ENCODE measurements around the gene NRXN2.

Gene NRXN2

DNA sequence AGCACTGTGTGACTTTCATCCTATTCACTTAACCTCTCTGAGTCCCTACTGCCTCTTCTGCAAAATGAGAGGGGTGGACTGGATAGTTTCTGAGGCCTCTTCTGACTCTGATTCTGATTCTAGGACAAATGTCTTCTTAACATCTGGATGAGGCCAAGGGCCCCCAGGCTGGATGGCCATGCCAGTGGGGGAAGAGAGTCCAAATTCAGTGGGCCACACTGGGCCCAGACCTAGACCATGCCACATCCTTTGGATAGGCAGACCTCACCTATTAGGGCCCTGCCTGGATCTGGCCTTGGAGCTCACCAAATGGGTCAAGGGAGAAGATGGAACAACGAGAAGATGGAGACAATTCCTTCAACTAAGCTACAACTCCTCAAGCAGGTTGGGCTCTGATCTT, 24.6 kb downstream of the NRXN2 start:
- DNase-seq (ENCODE audit: low read depth, low spot score): no peak

DNA sequence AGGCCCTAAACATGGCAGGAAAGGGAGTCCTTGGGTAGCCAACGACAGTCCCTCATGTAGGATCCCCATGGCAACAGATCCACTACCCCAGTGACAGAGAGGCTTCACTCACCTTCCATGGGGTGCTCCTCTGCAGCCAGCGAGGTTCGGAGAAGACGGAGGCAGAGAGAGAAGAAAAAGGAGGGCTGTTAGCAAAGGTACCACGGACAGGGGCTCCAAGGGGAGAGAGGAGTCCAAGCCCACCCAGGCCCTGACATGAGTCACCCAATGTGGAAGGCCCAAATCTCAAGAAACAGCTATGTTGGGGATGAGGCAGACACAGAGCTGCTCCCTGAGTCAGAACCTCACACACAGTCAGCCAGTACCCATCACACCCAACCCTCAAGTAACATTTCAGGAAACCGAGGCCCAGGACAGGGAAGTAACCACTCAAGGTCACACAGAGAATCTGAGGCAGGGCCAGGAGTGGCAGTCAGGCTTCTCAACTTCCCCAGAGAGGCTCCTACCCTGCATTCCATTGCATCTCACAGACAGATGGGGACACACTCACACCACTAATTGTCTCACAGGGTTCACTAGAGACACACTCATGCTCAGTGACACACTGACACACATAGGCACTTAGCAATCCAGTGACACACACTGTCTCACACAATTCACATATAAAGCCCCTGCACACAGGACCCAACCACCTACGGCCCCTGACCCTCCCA, 25.2 kb downstream of the NRXN2 start:
- DNase-seq (ENCODE audit: low read depth, low spot score): no peak

DNA sequence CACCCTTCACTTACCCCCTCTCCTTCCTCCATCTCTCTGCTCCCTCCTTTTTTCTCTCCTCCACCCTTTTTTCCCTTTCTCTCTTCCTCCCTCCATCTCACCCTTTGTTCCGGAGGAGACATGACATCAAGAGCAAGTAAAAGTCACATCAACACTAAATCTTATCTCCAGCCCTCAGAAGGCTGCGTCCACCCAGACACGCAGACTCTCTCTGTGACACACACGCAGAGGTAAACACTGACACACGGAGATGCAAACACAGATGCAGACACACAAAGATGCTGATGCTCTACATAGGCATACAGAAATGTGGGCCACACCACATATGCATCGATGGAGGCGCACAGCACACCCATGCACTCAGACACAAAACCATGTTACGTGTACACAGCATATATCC, 27.0 kb downstream of the NRXN2 start:
- no peak for DNase-seq (ENCODE audit: low read depth, low spot score)

DNA sequence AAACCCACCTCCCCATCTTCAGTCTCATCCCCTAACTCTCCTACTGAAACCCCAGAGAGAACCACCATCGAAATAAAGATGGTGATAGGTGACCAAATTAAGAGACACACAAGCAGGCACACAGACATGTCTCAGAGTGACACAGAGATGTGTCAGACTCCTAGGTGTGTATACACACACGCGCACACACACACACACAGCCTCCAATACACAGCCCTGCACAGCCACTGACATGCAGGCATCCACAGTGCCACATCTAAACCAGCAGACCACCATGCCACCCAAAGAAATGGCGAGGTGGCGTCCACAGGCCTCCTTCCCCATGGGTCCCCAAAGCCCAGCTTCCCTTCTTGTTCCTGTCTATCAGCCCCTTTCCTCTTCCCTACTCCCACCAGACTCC, 27.4 kb downstream of the NRXN2 start:
- no peak for DNase-seq (ENCODE audit: low read depth, low spot score)

DNA sequence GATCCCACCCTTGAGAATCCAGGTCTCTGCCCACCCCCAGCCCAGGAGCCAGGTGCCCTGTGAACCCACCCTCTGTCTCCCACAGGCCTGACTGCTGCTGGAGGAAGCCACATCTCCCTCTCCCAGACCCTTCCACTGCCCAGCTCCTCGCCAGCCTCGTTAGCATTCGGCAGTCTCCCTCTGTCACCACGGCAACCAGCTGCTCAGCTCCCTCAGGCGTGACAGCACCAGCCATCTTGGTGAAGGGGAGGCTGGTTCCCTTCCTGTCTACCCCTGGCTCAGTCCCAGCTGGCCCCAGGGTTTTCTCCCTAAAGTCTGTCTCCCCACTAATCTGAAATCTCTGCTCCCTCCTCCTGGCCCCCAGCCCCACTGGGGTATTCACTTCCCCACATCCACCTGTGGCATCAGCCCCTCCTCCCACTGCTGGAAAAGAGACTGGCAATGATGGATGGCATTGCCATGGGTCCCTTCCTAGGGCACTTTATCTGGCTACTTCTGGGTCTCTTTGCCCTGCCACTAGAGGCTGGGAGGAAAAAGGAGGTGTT, 28.1 kb downstream of the NRXN2 start:
- peak; percentile 30 for DNase-seq (ENCODE audit: low read depth, low spot score)

DNA sequence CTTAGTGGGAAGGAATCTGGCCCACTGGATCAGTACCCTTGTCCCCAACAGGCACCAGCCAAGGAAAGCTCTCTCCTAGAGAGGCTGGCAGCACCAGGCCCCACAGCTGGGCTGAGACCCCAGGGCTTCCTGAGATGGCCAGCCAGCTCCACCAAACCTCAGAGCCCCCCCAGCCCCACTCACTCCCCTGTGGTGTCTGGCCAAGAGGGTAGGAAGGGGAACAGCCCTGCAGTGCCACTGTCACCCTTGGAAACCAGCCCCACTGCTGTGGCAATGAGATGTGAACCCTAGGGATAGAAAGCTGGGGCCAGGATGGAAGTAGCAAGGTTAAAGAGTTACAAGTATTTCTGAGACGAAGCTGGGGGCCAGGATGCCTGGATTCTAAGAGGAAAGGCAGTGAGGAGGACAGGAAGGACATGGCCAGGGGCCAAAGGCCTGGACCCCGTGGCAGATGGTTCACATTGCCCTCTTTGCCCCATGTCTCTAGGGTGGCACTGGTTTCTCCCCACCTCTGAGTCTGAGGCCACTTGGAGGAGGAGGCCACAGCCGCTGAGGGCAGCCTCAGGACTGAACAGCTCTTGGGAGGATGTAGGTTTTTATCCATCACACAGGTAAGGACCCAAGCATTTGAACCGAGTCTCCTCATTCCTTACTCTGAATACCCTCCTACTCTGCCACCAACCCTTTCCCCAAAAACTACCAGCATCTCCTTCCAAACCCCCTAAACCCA, 28.8 kb downstream of the NRXN2 start:
- no peak for DNase-seq (ENCODE audit: low read depth, low spot score)

DNA sequence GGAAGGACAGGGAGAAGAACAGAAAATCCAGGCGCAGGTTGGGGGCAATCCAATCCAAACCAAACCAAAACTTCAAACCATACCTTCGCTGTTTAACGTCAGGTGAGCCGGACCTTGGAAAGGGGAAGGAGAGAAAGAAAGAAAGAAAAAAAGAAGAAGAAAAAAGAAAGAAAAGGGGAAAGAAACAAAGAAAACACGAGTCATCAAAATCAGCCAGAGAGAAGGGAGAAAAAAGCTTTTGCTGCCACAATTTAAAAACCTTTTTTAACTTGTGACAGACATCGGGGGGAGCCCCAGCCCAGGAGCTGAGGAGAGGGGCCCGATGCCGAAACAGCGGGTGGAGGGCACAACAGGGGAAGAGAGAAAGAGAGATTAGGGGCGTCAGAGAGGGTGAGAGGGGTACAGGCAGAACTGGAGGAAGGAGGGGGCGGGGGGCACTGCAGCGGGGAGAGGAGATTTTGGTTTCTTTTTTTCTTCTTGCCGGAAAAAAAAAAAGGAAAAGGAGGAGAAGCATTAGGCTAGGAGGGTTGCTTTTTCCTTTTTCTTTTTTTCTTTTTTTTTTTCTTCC, 30.1 kb downstream of the NRXN2 start:
- no peak for DNase-seq (ENCODE audit: low read depth, low spot score)

DNA sequence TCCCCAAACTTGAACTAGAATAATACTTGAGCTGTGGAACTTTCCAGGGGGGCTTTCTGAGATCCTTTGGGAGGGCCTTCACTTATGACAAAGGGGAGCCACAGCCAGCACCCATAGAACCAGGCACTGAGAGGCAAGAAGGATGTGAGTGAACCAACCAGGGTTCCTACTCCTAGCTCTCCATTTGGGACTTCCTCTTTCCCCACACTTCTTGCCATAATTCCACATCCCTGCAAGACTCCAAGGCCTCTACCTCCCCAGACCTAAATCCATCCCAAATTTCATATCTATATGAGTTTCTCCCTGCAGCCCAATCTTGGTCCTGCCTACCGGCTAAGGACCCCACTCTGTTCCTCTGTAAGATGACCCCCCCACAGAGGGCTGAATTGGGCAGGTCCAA, 31.5 kb downstream of the NRXN2 start:
- no peak for DNase-seq (ENCODE audit: low read depth, low spot score)

DNA sequence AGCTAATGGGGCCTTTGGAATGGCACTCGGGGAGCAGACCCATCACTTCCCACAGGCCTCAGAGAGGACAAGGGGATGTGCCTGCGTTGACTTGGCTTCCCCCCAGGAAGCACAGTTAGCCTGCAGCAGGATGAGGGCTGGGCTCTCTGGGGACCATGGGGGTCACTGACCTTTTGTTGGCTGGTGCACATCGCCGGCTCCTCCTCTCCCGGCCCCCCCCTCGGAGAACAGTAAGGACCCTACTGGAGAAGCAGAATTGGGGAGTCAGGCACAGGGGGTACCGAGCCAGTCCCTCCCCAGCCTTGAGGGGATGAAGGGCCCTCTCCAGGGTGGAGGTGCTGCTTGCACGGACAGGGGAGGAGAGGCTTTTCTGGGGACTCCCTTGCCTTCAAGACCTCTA, 32.8 kb downstream of the NRXN2 start:
- no peak for DNase-seq (ENCODE audit: low read depth, low spot score)

DNA sequence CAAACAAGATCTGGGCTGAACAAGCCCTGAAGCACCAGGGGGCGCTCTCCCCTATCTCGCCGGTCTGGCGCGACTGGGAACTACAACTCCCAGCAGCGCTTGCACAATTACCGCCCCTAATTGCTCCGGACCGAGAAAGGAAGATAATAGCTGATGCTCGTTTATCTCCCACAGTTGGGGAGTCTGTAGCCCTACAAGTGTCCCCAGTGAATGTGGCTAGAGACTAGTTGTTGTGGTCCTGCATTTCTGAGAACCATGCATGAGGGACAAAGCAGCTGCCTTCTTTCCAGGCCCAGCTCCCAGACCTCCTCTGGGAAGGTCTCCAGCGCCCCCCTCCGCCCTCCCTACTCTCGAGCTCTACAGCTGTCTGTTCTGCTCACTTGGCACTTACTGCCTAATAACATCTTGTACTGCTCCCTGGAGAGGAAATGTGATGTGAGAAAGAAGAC, 34.4 kb downstream of the NRXN2 start:
- peak; percentile 93 for DNase-seq (ENCODE audit: low read depth, low spot score)

DNA sequence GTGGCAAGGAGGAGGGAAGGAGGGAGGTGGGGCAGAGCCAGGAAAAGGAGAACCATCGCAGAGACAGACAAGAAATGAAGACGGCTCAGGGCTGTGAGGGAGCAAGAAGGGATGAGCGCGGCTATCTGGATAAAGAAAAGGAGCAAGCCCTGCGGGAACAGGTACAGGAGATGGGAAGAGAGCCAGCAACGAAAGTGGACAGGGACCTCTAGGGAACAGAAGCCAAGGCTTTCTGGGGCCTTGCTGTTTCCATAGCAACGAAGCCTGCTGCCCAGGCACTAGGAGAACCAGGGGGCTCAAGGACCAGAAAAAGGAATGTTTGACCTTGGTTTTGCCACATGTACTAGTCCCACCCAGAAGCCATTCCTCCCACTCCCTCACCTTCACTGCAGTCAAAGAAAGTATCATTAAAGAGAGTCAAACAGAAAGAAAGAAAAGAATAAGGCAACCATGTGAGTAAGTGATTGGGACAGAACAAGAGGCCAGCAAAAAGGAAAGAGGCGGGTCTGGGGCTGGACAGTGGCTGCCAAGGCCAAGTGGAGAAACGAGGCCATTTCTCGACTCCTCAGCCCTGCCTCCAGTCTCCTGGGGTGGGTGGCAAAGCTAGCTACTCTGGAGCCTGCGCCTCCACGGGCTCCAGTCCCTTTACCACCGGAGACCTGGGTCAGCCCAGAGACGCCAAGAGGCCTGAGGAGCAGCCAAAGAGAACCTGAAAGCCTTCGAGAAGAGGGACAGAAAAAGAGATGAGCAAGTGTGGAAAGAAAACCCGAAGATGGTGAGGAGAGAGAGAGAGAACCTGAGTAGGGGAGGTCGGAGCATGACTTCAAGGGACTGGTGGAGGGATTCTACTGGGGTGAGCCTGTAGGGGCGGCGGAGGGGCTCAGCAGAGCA, 35.1 kb downstream of the NRXN2 start:
- DNase-seq (ENCODE audit: low read depth, low spot score): no peak

DNA sequence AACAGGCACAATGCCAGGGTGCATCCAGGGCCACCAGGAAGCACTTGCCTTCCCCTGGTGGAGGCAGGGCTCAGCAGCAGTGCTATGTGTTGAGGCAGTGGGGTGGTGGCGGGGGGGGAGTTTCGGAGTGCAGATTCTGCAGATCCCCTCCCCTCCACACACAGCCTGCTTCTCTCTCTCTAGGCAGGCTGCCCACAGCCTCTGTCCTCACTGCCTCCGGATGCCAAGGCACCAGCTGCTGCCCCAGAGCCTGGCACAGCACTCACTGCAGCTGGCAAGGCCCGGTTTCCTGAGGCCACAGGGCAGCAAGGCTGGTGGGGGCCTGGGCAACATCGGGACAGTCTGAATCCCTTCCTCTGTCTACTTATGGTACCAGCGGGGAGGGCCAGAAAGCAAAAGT, 35.8 kb downstream of the NRXN2 start:
- DNase-seq (ENCODE audit: low read depth, low spot score): no peak

DNA sequence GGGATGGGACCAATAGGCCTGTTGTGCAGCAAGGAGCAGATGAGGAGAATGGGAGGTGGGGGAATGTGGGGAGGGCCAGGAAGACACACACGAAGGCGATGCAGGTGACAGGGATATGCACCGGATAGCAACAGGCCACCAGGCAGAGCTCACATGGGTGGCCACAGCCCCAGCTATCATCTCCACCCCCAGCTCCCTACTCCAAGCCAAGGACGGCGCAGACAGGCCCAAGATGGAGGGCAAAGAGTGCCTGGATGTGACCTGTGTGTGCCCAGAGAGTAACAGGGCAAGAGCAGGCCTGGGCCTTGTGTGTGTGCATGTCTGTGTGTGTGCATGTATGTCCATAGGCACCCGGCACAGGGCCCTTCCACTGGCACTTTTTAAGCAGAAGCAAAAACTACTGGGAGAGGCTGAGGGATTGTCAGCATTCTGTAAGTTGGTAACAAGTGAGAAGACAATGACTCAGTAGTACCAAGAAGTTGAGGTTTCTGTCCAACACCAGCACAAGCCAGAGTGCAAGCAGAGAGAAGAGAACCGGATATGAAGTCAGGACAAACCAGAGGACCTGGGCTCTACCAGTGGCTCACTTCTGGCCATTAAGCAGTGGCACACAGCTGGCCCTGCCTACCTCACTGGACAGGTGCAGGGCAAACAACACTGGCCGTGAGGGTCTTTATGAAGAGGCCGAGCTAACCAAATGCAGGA, 36.4 kb downstream of the NRXN2 start:
- DNase-seq (ENCODE audit: low read depth, low spot score): no peak

DNA sequence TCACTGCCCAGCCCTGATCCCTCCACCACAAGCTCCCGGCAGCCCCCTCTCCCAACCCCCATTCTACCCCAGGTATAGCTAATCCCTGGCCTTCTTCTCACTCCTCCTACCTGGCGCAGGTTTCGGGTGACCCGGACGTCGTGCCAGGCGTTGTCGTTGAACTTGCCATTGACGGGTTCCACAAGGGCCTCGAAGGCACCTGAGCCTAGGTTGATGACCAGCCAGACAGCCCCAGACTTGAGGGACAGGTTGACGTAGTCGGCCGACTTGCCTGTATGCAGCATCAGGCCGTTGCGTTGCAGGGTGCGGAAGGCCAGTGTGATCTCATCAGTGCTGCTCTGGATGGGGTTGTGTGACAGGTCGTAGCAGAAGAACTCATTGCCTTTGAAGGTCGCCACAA, 37.5 kb downstream of the NRXN2 start:
- DNase-seq (ENCODE audit: low read depth, low spot score): no peak

DNA sequence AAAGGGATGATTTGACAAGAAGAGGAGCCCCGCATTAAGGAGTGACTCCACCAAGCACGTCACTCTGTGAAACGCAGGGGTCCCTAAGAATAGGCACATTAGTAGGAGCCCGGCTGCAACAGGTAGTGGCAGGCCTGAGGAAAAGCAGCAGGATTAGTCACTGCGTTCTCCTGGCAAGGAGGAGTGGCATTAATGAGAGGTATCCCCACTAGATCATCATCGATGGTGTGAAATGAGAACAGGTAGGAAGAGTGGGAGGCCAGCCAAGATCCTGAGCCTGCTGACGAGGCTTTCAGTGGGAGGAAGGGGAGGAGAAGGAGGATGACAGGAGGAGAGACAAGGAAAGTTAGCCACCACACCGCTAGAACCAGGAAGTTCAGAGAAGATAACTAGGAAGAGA, 38.6 kb downstream of the NRXN2 start:
- DNase-seq (ENCODE audit: low read depth, low spot score): no peak

DNA sequence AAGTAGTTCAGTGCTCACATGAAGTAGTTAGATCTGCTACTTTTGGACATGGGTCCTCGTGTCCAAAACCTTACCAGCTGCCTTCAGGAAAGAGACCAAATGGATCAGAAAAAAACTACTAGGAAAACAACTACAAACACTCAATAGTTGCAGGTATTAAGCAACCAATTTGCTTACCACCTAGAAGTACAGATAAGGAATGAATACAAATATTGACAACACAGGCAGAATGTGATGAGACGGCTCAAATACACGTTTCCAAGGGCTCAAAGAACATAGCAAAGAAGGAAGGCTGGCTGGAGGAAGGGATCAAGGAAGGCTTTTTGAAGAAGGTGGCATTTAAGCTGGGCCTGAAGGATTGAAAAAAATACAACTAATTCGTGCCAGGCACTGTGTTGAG, 41.8 kb downstream of the NRXN2 start:
- DNase-seq (ENCODE audit: low read depth, low spot score): no peak

DNA sequence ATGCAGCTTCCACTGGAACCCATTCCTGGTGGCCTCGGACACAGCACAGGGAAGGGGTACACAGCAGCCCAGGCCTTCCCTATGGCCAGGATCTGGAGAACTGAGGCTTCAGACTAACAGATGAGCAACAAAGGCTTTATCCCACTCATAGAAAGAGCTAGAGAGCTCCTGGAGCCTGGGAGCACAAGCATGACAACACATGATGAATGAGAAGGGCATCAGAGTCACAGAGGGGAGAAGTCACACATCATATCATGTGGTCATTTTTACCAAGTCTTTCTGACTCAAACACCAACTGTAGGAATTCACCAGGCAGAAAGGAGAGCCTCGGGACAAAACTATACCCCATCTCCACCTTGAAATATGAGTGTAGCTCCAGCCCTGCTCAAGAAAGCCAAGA, 43.2 kb downstream of the NRXN2 start:
- no peak for DNase-seq (ENCODE audit: low read depth, low spot score)

DNA sequence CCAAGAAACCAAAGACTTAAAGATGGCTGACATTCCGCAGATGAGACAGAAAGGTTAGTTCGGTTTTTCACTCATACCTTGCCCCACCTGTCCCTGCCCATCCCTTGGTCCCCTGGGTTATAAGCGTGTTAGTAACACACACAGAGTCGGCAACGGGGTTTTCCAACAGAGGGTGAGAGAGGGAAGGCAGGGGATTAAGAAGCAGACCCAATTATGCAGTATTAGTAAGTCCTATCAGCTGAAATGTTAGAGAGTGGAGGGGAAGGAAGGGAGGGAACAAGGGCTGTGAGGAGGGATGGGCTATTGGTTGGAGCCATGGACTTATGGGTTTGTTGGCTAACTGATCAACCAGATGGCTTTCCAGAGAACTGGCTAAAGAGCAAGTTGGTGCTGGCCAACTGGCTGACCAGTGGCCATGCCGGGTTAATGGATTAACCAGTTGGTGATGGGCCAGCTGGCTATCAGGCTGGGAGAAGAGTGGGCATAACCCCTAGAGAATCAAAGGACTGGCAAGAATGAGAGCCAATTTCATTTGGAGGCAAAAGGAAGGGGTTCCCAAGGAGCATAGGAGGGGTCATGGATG, 45.5 kb downstream of the NRXN2 start:
- DNase-seq (ENCODE audit: low read depth, low spot score): no peak

DNA sequence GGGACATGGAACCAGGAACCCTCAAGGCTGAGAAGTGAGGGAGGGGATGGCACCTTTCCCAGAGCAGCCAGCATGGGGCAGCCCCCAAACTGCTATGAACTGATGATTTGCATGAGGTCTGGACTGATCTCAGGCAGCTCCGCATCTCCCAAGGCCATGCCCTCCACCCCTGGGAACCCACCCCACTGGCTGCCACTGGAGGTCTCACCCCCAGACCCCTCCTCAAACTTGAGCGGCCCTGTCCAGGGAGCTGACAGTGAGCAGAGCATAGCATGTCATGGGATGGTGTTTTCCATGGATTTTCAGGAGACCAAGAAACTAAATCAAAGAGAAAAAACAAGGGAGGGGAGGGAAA, 46.8 kb downstream of the NRXN2 start:
- no peak for DNase-seq (ENCODE audit: low read depth, low spot score)

DNA sequence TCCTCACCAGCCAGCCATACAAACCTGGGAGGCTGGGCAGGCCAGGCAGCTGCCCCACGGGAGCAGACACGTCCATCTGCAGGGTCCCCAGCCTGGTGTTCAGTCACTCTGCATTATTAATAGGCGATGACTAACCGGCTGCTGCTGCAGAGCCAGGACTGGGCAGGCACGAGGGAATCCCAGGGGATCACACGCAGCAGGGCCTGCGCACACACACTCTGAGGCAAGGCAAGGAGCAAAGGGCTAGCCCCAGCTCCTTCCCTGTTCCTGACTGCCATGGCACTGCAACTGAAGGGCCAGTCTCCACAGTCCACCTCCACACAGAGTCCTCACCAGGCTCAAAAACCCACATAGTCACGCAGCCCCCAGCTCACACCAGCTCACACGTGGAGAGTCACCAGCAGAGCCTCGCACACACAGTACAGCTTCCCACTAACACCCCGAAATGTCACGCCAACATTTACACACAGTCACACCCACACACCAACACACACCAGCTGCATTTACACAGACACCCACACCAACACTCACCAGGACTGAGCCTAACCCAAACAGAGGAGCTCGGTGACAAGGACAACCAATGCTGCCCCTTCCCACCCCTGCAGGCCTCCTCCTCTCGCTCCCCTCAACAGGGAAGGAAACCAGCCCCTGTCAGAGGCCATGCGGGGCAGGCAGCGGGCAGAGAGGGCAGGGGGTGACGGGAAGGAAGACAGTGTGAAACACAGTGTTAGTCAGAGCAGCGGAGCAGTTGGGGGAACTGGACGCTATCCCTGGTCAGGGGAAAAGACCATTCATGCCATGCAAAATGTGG, 47.3 kb downstream of the NRXN2 start:
- peak; percentile 82 for DNase-seq (ENCODE audit: low read depth, low spot score)

Measured in astrocyte of the hippocampus (primary cell).